ENCODE measurements around the gene DYTN.

DYTN gene

DNA sequence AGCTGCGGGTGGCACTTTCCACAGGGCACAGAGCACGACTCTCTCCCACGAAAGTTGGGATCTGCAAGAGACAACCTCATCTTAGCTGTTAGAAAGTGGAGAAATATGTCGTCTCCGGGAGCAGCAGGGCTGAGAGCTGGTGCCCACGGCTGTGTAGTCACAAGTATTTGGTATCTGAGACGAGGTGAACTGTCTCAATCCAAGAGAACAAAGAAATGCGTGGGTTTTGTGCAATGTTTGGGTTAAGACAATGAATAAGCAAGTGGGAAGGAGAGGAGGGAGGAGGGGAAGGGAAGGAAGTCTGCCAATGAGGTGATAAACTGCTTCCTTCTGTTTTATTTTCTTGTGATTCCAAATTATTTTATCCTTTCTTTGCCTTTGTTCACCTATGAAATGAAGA is 18.0 kb downstream of the DYTN start:
- no peak for DNase-seq (ENCODE audit: low read depth in 3 of 3, low spot score in 1 of 3)

DNA sequence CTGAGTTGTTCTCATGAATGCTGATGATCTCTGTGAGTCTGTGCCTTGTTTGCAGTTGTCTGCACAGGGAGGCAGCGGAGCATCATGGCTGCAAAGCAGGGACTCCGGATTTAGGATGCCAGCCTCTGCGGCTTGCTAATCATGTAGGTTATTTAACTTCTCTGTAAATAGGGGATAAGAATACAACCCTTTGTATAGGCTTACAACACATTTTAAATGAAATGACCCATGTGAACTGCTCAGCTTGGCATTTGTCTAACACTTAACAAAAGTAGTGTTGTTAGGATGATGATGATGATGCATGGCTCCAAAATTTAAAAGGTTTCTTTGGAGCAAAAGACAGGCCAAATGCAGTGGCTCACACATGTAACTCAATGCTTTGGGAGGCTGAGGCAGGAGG is 19.4 kb downstream of the DYTN start:
- no peak for DNase-seq (ENCODE audit: low read depth in 3 of 3, low spot score in 1 of 3)

DNA sequence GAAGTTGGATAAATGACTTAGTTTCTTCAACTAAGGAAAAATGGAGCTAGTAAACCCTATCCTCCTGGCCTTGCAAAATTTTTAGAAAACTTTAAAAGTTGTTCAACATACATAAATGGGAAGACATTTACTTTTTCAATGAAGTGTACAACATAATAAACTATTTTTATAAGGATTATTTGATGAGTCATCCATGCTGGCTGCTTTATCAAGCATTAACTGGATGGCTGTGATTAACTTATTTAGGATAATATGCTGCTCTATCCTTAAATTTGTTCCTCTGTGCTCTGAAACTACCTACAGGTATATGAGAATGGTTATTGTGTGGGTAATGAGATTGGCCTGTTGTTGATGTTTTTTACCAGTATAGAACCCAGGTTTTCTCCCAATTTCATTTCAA is 21.3 kb downstream of the DYTN start:
- no peak for DNase-seq (ENCODE audit: low read depth in 3 of 3, low spot score in 1 of 3)

DNA sequence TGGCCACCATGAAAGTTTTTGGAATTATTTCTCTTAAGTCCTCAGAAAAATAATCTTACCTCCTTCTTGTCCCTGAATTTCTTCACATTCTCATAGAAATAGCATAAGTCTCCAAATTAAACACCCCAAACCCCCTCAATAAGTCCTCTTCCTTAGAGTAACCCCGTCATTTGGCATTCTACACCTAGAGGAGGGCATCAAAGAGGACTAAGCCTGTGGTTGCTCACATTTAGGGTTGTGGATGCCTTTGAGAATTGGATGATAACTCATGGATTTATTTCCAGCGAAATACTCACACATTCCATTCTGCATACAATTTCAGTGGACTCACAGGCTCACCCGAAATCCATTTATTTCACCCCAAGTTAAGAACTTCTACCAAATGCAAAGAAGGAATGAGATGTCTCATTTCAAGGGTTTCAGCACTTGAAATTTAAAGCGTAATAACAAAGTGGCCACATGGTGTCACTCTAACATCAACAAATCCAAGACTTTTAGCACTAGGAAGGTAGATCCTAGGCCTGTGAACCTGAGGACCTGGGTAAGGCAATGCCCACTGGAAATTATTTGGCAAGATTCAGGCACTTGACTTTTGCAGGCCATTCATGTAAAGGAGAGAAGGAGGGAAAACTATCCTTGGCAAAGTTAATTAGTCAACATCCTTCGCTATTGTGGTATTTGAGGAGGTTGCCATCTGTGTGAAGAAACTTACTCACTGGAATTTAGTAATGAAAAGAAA is 24.6 kb downstream of the DYTN start:
- no peak for DNase-seq (ENCODE audit: low read depth in 3 of 3, low spot score in 1 of 3)

DNA sequence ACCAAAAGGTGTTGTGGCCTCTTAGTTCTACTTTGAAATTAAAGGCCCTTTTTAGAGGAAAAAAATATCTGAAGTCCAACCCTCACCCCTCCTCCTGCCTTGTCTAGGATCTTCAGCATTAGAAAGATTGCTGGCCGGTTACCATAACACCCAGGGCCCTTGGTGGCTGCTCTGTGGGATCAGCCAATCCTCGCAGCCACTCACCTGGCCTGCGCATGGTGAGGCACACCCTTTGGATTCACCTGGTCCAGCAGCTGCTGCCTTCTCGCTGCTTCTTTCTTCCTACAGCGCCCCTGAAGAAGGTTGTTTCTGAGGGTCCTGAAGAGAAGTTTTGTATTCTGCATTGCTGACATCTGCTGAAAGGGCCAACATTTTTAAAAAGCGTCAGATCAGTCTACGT is 25.2 kb downstream of the DYTN start:
- DNase-seq (ENCODE audit: low read depth in 3 of 3, low spot score in 1 of 3) = no peak

DNA sequence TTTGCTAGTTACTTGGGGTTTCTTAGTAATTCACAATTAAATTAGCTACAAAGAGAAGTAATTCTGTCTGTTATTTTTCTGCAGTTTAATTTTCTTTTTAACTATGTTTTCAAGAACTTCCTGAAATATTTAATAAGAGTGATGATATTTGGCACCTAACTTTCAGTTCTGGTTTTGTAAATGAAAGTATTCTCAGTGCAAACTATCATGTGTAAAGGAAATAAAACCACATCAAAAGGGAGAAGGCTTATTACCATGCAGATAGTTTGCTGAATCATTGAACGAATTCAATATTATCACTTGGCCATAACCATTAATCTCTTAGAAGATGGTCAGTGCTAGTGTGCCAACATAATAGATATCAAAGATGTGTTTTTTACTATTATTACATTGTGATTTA is 29.2 kb downstream of the DYTN start:
- DNase-seq (ENCODE audit: low read depth in 3 of 3, low spot score in 1 of 3) = no peak

DNA sequence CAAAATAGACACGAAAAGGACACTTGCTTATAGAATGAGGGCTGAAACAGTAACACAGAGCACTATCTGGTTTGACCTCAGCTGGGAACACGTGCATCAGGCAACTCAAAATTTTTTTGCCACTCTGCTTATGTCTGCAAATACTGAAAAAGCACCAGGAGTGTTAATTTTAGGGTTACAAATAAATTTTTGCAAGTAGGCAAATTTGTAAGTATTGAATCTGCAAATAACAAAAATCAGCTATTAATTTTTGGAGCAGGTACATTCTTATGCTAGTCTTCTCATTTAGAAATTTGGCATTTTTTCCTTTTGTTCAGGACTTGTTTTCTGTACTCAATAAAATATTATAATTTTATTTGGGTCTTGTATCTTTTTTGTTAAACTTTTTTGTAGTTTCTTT is 29.7 kb downstream of the DYTN start:
- no peak for DNase-seq (ENCODE audit: low read depth in 3 of 3, low spot score in 1 of 3)

DNA sequence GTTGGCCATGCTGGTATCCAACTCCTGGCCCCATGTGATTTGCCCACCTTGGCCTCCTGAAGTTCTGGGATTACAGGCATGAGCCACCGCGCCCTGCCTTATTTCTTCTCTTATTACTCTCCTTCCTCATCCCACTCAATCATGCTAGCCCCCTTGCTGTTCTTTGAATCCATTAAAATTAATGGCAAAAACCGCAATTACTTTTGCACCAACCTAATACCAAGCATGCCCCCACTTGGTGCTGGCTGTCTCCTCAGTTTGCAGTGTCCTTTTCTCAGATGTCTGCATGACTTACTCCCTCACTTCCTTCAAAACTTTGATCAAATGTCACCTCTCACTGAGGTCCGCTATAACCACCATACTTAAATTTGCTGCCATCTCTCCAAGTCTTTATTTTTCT is 34.6 kb downstream of the DYTN start:
- DNase-seq (ENCODE audit: low read depth in 3 of 3, low spot score in 1 of 3) = no peak

DNA sequence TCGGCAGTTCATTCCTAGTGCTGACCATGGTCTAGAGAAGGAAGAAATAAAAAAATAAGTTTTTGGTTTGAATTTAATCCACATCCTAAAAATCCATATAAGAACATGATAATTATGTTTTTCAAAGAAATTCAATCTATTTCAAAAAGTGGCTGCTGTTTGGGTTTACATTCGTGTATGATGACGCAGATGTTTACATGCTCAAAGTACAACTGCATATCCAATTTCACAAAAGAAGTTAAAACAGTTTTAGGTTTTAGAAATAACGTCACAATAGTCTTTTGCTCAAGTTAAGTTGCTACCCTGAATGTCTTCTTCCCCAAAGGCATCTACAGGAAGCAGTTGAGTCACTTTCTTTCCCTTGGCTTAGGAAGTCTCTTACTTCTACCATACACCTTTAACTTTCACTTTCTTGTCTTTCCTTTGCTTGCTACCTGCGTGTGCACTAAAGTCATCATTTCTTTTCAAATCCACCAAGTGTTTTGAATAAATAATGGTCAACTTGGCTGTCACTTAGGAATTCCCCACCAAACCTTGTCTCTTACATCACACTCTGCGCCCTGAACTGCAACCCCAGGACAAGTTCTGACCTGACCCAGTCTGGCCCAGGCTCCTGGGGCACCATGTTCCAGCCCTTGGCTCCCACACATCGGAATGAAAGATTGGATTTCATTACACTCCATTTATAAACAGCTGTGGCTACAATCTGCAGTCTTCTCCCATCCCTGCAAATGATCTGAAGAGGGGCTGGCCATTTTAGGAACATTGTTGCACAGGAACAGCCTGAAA is 47.5 kb downstream of the DYTN start:
- DNase-seq (ENCODE audit: low read depth in 3 of 3, low spot score in 1 of 3) = no peak

DNA sequence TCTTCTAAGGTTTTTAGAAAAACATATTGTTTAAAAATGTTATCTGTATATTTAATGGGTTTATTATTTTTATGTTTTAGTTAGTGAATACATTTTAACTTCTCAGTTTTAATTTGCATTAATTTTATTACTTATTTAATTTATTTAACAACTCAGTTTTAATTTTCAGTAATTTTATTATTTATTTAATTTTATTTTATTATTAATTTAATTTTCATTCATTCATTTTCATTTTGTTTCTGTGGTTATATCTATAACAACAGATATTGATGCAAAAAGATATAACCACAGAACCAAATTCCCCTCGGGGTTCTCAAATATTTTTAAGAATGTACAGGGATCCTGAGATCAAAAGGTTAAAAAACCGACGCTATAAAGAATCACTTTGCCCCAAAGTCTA is 52.9 kb downstream of the DYTN start:
- DNase-seq (ENCODE audit: low read depth in 3 of 3, low spot score in 1 of 3) = no peak

DNA sequence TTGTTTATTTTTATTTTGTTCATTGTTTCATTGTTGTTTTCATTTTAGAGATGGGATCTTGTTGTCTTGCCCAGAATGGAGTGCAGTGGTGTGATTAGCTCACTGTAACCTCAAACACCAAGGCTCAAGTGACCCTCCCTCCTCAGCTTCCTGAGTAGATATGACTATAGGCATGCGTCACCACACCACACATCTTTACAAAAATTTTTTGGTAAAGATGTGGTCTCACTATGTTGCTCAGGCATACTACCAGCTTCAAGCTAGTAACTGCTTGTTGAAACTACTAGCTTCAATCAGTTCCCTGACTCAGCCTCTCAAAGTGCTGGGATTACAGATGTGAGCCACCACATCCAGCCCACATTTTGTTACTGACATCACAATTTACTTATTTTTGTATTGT is 61.1 kb downstream of the DYTN start:
- no peak for DNase-seq (ENCODE audit: low read depth in 3 of 3, low spot score in 1 of 3)

DNA sequence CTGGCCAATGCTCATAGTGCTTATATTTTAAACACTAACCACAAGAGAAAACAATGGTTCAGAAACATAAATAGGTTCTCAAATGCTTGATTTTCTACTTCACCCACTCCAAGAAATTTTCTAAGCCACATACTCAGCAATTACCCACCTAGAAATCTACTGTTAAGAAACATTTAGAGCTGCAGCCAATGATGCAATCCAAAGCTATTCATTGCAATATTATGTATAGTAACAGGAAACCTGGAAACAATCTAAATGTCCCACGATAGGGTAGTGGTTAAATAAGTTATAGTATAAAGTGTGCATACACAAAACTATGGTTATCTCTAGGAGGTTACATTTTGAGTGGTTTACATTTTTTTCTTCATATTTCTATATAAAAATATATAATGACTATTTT is 70.2 kb downstream of the DYTN start:
- DNase-seq (ENCODE audit: low read depth in 3 of 3, low spot score in 1 of 3) = no peak

DNA sequence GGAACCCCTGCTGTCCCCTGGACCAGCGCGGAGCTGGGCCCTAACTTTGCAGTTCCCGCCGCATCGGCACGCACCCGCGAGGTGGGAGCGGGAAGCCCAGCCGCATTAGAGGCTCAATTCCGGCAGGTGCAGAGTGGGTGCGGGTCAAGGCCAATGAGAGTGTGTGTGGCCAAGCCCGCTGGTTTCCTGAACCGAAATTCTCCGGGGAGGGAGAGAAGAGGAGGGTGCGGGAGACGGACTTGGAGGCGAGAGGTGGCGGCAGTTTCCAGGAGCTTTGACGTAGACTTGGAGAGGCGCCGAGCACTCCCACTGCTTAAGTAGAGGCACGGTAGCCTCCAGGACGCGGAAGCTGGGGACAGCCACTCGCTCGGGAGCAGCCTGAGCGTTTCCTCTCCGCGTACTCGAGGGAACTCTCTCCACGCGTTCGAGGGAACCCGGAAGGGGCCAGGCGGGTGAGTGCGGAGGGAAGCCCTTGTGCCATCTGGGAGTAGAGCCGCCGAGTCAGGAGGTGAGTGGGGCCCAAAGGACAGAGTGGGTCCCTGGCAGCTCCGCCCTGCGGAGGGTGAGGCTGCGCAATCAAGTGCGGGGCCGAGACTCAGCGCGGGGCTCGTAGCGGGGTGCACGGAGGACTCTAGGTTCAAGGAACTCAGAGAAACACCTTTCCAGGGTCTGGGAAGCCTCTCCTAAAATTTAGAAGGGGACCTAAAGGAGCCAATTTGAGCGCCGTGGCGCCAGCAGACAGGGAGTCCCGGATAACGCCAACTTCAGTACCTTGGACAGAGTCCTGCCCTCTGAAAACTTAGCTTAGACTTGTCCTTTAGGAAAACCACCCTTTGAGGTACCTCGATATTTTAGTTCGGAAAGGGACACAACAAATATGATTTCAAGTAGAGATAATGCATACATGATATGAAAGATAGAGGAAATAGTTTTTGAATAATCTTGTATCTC is 75.8 kb downstream of the DYTN start, which contains the start of gene FAM237A:
Gene FAM237A, plus strand, starts transcription at position 413 of the 951 bp plus-strand sequence. CDS start 1,750 bp downstream, outside the sequence.
- DNase-seq (ENCODE audit: low read depth in 3 of 3, low spot score in 1 of 3) = no peak

DNA sequence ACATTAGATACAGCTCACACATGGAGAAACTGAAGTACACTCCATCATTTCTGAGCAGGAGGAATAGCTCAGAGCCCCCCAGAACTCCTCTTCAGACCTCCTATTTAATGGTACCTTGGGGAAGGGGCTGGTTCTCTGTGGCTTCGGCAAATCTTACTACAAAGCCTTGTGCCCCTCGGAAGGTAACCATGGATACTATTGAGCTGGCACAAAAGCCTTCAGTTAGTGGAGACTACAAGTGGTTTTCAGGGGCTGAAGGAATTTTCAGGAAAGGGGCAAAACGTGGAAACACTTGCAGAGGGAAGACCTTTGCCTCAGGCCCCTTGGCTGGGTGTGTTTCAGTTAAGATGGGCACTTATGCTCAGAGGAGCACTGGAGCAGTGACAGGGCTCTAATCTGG is 77.0 kb downstream of the DYTN start:
- DNase-seq (ENCODE audit: low read depth in 3 of 3, low spot score in 1 of 3) = no peak

DNA sequence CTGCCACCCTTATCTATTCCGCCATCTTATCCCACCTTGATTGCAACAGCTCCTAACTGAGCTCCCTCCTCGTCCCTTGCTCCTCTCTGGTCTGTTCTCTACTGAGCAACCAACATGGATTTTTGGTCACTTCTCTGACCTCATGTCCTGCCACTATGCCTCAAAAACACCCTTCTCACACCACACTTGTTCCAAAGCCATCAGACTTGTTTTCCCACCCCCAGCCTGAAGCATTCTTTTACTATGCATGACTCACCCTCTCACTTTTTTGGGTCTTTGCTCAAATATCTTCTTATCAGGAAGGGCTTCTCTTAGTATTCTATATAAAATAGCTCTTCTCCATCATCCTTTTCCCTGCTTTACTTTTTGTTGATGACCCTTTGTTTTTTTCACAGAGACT is 78.6 kb downstream of the DYTN start:
- no peak for DNase-seq (ENCODE audit: low read depth in 3 of 3, low spot score in 1 of 3)

DNA sequence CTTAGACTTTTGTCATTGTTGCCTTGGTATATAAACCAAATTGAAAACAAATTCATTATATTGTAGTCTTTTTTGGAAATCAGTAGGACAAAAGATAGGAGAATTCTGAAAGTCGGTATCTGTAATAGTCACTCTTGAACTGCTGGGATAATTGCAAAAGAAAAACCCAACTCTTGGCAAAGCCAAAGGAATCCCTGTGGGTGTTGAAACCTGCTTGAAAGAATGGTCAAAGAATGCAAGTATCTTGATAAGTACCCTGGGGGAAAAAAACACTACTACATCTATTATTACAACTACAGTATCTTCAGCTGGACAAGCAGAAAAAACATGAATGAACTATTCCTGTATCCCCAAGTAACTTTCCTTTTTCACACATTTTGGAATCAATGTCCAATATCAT is 83.2 kb downstream of the DYTN start:
- DNase-seq (ENCODE audit: low read depth in 3 of 3, low spot score in 1 of 3) = no peak

DNA sequence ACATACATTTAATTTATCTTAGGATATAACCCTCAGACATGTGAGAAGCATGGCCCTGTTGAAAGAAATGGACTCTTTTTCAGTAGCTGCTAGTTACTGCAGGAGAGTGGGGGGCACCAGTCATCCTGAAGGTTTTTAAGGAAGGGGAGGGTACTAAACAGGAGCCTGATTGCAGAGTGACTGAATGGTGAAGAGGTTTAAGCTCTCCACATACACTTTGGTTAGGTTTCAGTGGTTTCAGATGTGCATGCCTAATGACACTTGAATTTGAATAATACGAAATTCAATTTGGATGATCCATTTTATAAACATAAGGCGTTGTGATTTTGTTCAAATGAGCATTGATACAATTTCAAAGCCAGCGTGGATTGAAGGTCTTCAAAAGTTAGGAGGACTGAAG is 86.9 kb downstream of the DYTN start:
- DNase-seq (ENCODE audit: low read depth in 3 of 3, low spot score in 1 of 3) = no peak

DNA sequence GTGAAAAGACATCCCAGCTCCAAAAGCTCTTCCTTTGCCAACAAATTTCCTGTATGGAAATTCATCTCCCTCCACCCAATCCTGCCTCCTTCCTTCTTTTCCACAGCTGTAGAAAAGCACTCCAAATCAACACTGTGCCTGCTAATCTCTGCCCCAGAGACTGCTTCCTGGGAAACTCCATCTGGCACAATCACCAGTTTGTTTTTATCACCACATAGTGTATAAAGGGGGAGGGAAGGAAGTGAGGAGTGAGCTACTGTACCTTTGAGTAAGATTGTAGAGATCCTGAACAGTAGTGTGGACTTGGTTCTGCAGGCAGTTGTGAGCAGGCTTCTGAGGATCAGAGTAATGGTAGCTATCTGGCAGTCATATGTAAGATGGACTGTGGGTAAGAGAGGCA is 90.6 kb downstream of the DYTN start:
- DNase-seq (ENCODE audit: low read depth in 3 of 3, low spot score in 1 of 3) = no peak

DNA sequence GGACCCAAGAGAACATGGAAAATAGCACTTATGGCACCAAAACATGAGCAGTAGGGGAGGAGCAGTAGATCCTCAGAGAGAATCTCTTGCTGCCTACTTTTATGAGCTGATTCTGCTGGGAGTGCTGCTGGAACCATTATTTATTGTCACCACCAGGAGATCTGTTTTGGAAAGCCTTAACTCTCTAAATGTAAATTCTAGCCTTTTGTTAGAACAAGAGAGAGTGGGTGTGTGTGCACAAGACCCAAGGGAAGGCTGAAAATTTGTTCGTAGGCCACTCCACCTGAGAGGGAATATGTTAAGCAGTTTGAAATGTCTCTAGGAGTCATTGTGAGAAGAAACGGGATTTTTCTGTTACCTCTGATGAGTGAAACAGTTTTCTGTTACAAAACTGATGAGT is 92.1 kb downstream of the DYTN start:
- no peak for DNase-seq (ENCODE audit: low read depth in 3 of 3, low spot score in 1 of 3)

DNA sequence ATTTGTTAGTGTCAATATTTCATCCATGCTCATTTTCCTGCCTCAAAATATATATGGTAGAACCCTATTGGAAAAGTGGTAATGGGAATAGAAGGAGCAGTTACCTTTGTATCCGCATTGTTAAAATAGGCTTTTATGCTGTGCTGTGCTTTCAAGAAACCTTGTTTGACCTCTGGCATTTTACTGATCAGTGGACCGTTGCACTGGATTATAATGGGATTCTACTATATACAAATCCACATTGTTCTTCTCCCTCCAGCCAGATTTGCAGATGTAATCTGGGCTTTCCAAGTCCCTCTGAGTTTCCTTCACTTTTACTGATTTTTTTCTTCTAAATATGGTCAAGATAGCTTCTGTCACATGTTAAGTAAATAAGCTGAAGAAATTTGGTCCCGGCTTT is 99.2 kb downstream of the DYTN start:
- no peak for DNase-seq (ENCODE audit: low read depth in 3 of 3, low spot score in 1 of 3)

DNA sequence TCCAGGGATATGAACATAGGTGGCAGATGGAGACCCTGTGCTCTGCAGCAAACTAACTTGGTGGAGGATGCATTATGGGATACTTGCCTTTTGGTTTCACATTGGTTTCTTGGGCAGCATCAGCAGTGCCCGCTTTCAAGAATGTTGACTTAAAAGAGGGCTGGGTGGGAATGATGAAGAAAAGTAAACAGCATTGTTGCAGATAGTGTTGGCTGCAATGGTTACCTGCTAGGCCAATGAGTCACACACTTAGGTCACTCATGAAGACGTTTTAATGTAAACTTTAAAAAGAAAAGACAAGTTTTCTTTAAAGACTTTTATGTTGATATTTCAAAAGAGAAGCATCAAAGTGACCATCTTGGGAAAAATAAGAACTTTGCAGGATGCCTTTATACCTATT is 102.0 kb downstream of the DYTN start:
- DNase-seq (ENCODE audit: low read depth in 3 of 3, low spot score in 1 of 3) = no peak
